CD4-positive, alpha-beta T cell treated with Interleukin-10 for 1 hour (primary cell): ENCODE measurements around the gene ARHGAP33.

Experiments used
- DNase-seq: peaks from one replicate; pipeline ENCODE4 v3.0.0-alpha.2; 2020

ARHGAP33 gene

DNA sequence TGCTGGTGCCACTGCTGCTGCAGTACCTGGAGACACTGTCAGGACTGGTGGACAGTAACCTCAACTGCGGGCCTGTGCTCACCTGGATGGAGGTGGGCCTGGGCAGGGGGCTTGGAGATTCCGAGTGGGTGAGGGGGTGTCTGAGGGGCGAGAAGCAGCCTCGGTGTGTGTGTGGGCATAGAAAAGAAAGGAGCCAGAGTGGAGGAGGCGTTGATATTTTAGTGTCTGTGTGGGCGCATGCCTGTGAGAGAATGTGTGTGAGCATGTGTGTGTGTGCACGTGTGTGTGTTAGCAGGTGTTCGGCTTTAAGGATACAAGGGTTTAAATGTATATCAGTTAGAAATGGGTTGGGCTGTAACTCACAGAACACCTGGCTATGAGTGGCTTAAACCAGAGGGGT, 3.7 kb downstream of the ARHGAP33 start:
- no peak for DNase-seq

GRCh38 chr19:35780058-35780457, 4.7 kb downstream of the ARHGAP33 start:
- DNase-seq, result no peak

DNA sequence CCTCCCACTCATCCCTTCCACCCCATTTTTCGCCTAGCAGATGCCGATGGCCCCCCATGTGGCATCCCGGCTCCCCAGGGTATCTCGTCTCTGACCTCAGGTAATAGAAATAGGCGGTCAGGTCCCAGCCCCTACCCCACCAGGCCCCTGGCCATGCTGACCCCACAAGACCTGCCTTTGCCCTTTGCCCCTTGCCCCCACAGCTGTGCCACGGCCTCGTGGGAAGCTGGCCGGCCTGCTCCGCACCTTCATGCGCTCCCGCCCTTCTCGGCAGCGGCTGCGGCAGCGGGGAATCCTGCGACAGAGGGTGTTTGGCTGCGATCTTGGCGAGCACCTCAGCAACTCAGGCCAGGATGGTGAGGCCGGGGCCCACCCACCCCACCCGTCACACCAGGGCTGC, 5.4 kb downstream of the ARHGAP33 start:
- DNase-seq, result no peak

GRCh38 chr19:35781650-35782049, 6.3 kb downstream of the ARHGAP33 start:
- no peak for DNase-seq

GRCh38 chr19:35782589-35782988, 7.2 kb downstream of the ARHGAP33 start:
- DNase-seq, result no peak

GRCh38 chr19:35783469-35784434, 8.4 kb downstream of the ARHGAP33 start:
- no peak for DNase-seq

DNA sequence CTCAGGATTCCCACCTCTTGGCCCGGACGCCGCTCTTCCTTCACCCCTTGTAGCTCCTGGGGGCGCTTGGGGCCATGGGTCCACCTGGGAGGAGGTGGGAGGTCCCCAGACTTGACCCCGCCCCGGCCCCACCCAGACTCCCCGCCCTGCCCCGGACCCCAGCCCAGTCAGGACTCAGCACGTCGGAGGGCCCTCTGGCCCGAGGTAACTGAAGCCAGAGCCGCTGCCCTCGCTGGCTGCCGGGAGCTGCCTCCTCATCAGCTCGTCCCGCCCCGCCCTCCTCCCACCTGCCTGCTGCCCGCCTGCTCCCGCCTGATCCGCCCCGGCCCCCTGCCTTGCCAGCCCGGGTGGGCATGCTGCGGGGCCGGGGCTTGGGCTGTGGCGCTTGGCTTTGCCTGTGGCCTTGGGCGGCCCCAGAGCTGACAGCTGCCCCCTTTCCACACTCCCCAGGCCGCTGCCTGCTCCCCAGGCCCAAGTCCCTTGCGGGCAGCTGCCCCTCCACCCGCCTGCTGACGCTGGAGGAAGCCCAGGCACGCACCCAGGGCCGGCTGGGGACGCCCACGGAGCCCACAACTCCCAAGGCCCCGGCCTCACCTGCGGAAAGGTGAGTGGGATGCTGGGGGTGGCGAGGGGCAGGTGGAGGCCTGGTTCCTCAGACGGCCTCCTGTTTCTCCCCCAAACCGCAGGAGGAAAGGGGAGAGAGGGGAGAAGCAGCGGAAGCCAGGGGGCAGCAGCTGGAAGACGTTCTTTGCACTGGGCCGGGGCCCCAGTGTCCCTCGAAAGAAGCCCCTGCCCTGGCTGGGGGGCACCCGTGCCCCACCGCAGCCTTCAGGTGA, 9.4 kb downstream of the ARHGAP33 start:
- DNase-seq, result no peak

GRCh38 chr19:35785339-35785627, 9.9 kb downstream of the ARHGAP33 start:
- DNase-seq, result no peak

- DNase-seq, result no peak
These were observed 11.2 kb downstream of the ARHGAP33 start for GRCh38 chr19:35786299-35787160.

DNA sequence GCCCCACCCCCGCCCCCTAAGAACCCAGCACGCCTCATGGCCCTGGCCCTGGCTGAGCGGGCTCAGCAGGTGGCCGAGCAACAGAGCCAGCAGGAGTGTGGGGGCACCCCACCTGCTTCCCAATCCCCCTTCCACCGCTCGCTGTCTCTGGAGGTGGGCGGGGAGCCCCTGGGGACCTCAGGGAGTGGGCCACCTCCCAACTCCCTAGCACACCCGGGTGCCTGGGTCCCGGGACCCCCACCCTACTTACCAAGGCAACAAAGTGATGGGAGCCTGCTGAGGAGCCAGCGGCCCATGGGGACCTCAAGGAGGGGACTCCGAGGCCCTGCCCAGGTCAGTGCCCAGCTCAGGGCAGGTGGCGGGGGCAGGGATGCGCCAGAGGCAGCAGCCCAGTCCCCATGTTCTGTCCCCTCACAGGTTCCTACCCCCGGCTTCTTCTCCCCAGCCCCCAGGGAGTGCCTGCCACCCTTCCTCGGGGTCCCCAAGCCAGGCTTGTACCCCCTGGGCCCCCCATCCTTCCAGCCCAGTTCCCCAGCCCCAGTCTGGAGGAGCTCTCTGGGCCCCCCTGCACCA, 11.9 kb downstream of the ARHGAP33 start:
- no peak for DNase-seq

DNA sequence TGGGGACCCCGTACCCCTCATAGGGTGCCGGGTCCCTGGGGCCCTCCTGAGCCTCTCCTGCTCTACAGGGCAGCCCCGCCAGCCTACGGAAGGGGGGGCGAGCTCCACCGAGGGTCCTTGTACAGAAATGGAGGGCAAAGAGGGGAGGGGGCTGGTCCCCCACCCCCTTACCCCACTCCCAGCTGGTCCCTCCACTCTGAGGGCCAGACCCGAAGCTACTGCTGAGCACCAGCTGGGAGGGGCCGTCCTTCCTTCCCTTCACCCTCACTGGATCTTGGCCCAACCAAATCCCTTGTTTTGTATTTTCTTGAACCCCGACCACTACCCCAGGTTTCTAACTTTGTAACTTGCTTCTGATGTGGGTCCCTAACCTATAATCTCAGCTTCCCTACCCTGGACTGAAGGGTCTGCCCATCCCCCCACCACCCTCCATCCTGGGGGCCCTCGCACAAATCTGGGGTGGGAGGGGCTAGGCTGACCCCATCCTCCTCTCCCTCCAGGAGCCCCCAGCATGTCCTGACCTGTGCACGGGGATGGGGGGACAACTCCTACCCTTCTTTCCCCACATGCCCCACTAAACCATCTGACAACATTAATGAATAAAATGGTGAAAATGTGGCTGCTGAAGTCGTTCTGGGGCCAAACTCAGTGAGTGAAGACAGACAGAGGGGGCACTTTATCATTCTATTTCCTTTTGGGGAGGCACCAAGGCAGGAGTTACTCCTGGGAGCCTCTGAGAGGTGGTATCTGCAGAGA, 13.0 kb downstream of the ARHGAP33 start:
- no peak for DNase-seq

GRCh38 chr19:35789195-35789977, 14.0 kb downstream of the ARHGAP33 start:
- DNase-seq, result no peak

GRCh38 chr19:35789978-35790944, 14.9 kb downstream of the ARHGAP33 start:
- DNase-seq, result no peak

GRCh38 chr19:35790981-35791813, 15.8 kb downstream of the ARHGAP33 start:
- no peak for DNase-seq

DNA sequence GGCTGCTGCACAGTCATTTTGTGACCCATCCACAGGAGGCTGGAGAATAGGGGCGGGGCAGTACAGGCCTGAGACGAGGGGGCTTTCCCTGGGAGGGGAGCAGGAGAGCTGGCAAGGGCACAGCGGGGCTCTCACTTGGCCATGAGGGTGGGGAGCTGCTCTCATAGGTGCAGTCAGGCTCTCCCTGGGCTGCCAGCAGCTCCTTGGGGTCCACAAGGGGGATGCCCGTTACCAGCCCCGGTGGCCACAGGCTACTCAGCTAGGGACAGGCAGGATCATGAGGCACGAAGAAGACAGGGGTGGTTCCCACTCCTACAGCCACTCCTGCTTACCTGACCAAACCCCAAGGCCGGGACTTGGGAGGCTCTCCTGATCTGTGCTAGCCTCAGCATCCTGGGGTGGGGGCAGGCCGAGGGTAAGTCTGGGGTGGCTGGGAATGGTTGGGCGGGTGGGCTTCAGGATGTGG, 16.5 kb downstream of the ARHGAP33 start:
- no peak for DNase-seq

DNA sequence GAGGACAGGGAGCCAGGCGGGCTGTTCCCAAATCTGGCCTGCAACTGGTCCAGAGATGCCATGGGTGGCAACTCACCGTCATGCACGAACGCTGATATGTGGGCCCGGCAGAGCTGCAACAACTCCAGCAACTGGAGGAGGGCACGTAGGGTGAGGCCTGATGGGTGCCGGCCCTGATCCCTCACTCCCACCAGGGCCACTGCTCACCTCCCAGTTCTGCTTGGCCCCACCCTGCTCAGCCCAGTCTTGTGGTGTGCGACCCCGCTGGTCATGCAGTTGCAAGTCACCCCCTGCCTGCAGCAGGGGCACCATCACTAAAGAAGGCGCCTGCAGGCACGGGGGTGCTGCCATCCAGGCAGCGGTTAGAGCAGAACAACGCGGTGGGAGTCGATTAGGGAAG, 16.9 kb downstream of the ARHGAP33 start:
- DNase-seq, result no peak

GRCh38 chr19:35792888-35793287, 17.5 kb downstream of the ARHGAP33 start:
- no peak for DNase-seq

DNA sequence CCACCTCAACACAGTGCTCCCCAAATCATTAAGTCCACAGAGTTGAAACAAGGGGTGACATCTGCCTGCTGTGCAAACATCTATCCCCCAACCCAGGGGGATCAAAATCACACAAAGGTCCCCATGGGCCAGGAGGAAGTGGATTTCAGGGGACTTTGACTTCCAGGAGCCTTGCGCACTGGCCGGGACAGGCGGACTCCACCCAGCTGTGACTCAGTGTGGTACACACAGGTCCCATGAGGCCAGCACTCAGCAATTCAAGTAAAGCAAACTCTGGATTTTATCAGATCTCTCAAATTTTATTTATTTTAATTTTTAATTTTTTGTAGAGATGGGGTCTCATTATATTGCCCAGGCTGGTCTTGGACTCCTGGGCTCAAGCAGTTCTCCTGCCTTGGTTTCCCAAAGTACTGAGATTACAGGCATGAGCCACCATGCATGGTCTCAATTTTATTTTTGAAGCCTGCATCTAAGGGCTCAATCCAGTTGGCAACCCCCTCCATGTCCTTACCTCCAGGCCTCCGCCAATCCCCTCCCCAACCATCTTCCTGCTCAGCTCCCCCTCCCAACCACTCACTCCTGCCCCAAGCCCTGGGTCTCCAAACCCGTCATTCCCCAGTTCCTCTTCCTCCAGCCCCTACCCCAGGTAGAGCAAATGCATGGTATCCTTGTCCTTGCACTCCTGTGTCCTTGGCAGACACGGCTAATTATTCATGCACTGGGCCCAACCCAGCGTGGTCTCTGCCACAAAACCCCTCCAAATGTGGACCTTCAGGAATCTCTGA, 18.2 kb downstream of the ARHGAP33 start:
- no peak for DNase-seq
